Measurements from ENCODE around the gene RBM26. TPM values are rescaled to one million over a fixed set of nuclear protein-coding genes. Genes with fewer than 3 reads are reported as not detected.

The RBM26 gene
- total RNA-seq, 1 experiment from 2014 or later = 65.7 TPM

- TSS peak; percentile 85 for BruUV-seq (replicated peaks)
- ChIA-PET POLR2A (ENCODE audit: low non-redundant PET) (no interaction called here), CTCF (no interaction called here)
- H3K27me3 ChIP-seq (replicated peaks; ENCODE audit: insufficient read depth, low read depth, low read length, poor library complexity) = no peaks in the 10 kb centered on the region
- H3K36me3 ChIP-seq (ENCODE audit: insufficient read depth, low read length, poor library complexity, severe bottlenecking) = no peaks in the 10 kb centered on the region
- intact Hi-C loops (cut with micrococcal nuclease; ENCODE audit: unreplicated experiment) = no loop called here
- peaks cover 12% of the 10 kb centered on the region for H3K4me1 ChIP-seq (ENCODE audit: insufficient read depth, low read length, poor library complexity, severe bottlenecking)
- TF ChIP-seq EZH2 (IDR thresholded peaks at IDR 0.05; ENCODE audit: borderline replicate concordance, low read depth, low read length, poor library complexity, severe bottlenecking) = no peak
- no peak for TF ChIP-seq CTCF (conservative IDR thresholded peaks at IDR 0.05; ENCODE audit: low read depth, low read length)
- H3K9me3 ChIP-seq (ENCODE audit: low read depth, low read length, poor library complexity, severe bottlenecking) = no peaks in the 10 kb centered on the region
- peak overlapping the region; percentile 69 for H3K4me3 ChIP-seq (ENCODE audit: low read depth, low read length, poor library complexity, severe bottlenecking)
- DNase-seq (ENCODE audit: low spot score) = no peak
- peak overlapping the region; percentile 90 for H3K27ac ChIP-seq (ENCODE audit: low read depth, low read length, poor library complexity, severe bottlenecking)
These were observed 498 bp upstream of the RBM26 start for GRCh38 chr13:79406597-79406908.

GRCh38 chr13:79405501-79405830, 589 bp downstream of the RBM26 start:
- intact Hi-C loops (cut with micrococcal nuclease; ENCODE audit: unreplicated experiment) = no loop called here
- Histone ChIP-seq H3K36me3 (ENCODE audit: insufficient read depth, low read length, poor library complexity, severe bottlenecking) (peaks cover 4% of the 10 kb centered on the region), H3K4me1 (ENCODE audit: insufficient read depth, low read length, poor library complexity, severe bottlenecking) (peaks cover 12% of the 10 kb centered on the region), H3K4me3 (ENCODE audit: low read depth, low read length, poor library complexity, severe bottlenecking) (peak overlapping the region; percentile 69), H3K27ac (ENCODE audit: low read depth, low read length, poor library complexity, severe bottlenecking) (peak overlapping the region; percentile 90), H3K27me3 (replicated peaks; ENCODE audit: insufficient read depth, low read depth, low read length, poor library complexity) (no peaks in the 10 kb centered on the region), H3K9me3 (ENCODE audit: low read depth, low read length, poor library complexity, severe bottlenecking) (no peaks in the 10 kb centered on the region)
- peak; percentile 34 for DNase-seq (ENCODE audit: low spot score)
- ChIA-PET POLR2A (ENCODE audit: low non-redundant PET) (no interaction called here), CTCF (interaction anchor here (1.3 kb wide), 1 partner anchor 14 kb away, joined by 3 read pairs; no protein-coding TSS in a partner anchor)
- no TSS peak for BruUV-seq (replicated peaks)
- no peak for TF ChIP-seq CTCF (conservative IDR thresholded peaks at IDR 0.05; ENCODE audit: low read depth, low read length)
- no peak for TF ChIP-seq EZH2 (IDR thresholded peaks at IDR 0.05; ENCODE audit: borderline replicate concordance, low read depth, low read length, poor library complexity, severe bottlenecking)

GRCh38 chr13:79404985-79405384, 1.1 kb downstream of the RBM26 start:
- ChIA-PET POLR2A (ENCODE audit: low non-redundant PET) (no interaction called here), CTCF (interaction anchor here (1.3 kb wide), 1 partner anchor 14 kb away, joined by 3 read pairs; no protein-coding TSS in a partner anchor)
- H3K4me1 ChIP-seq (ENCODE audit: insufficient read depth, low read length, poor library complexity, severe bottlenecking) = peaks cover 12% of the 10 kb centered on the region
- H3K27me3 ChIP-seq (replicated peaks; ENCODE audit: insufficient read depth, low read depth, low read length, poor library complexity) = no peaks in the 10 kb centered on the region
- H3K9me3 ChIP-seq (ENCODE audit: low read depth, low read length, poor library complexity, severe bottlenecking) = no peaks in the 10 kb centered on the region
- BruUV-seq (replicated peaks) = TSS peak; percentile 49
- H3K4me3 ChIP-seq (ENCODE audit: low read depth, low read length, poor library complexity, severe bottlenecking) = peak overlapping the region; percentile 69
- TF ChIP-seq EZH2 (IDR thresholded peaks at IDR 0.05; ENCODE audit: borderline replicate concordance, low read depth, low read length, poor library complexity, severe bottlenecking) (no peak), CTCF (conservative IDR thresholded peaks at IDR 0.05; ENCODE audit: low read depth, low read length) (no peak)
- DNase-seq (ENCODE audit: low spot score) = no peak
- H3K27ac ChIP-seq (ENCODE audit: low read depth, low read length, poor library complexity, severe bottlenecking) = peak overlapping the region; percentile 90
- H3K36me3 ChIP-seq (ENCODE audit: insufficient read depth, low read length, poor library complexity, severe bottlenecking) = peaks cover 5% of the 10 kb centered on the region
- intact Hi-C loops (cut with micrococcal nuclease; ENCODE audit: unreplicated experiment) = no loop called here
